Transverse colon (tissue), 4 donors: ENCODE measurements around the gene WNK4. TPM values are rescaled to one million over a fixed set of nuclear protein-coding genes. Genes with fewer than 3 reads are reported as not detected.

ENCODE experiments used
- DNase-seq: peaks from one replicate; pipeline ENCODE4 v3.0.0-alpha.2; 2019
- H3K27ac ChIP-seq, 4 donors: fragments of 200-600 bp; sonication (generic); 2 replicates each; pipeline ENCODE4 v1.5.1; 2016 to 2018; ENCODE audit warnings: inconsistent platforms in 4 of 4
- H3K27me3 ChIP-seq: fragments of 200-600 bp; sonication (generic); 2 replicates; pipeline ENCODE4 v1.5.1; 2017; ENCODE audit warnings: inconsistent platforms
- H3K36me3 ChIP-seq, 4 donors: fragments of 200-600 bp; sonication (generic); 2 replicates each; pipeline ENCODE4 v1.5.1; 2017 to 2019; ENCODE audit warnings: inconsistent platforms in 4 of 4
- H3K4me1 ChIP-seq, 4 donors: fragments of 200-600 bp; sonication (generic); 2 replicates each; pipeline ENCODE4 v1.5.1; 2017 to 2020; ENCODE audit warnings: inconsistent platforms in 4 of 4
- H3K4me3 ChIP-seq, 4 donors: fragments of 200-600 bp; sonication (generic); 1 replicate in 1 of 4; 2 replicates in 3 of 4; pipeline versions ENCODE4 v1.5.1 to v1.6.1; 2017 to 2019; ENCODE audit warnings: inconsistent platforms in 4 of 4
- H3K9me3 ChIP-seq, 2 donors: fragments of 200-600 bp; sonication (generic); 2 replicates each; pipeline ENCODE4 v1.5.1; 2017 to 2019; ENCODE audit warnings: inconsistent platforms in 2 of 2
- EP300 ChIP-seq: sonication (generic); formaldehyde crosslinking; IDR thresholded peaks from one replicate; pipeline ENCODE4 v1.6.1; 2017; ENCODE audit warnings: antibody characterized with exemption, low read depth
- POLR2A ChIP-seq: fragments of 450-650 bp; IDR thresholded peaks from one replicate; pipeline ENCODE4 v1.6.1; 2016; ENCODE audit warnings: antibody characterized with exemption, mild to moderate bottlenecking, moderate library complexity
- POLR2AphosphoS5 ChIP-seq, 3 donors: sonication (generic); formaldehyde crosslinking; IDR thresholded peaks; one replicate each; pipeline ENCODE4 v1.6.1; 2016; ENCODE audit warnings: antibody characterized with exemption in 3 of 3
- WGBS, 2 donors: methylation state at CpG; one replicate each; pipeline ENCODE4 v1.1.5; 2018; ENCODE audit warnings: low coverage in 1 of 2; 5-methylcytosine and 5-hydroxymethylcytosine counted together
- in situ Hi-C, 4 donors: fragments of 200-750 bp; cut with MboI; loops; one replicate each; pipeline versions ENCODE4 v1.15.0 to v1.15.1; 2017; ENCODE audit warnings: low sequenced_read_pairs in 3 of 4, low pct_ligation_motif_present in 1 of 4, low pct_unique_long_range_greater_than_20kb in 1 of 4
- intact Hi-C: fragments of 100-400 bp; cut with DNase I; formaldehyde crosslinking; loops from one replicate; pipeline ENCODE4 v1.15.1; 2023; ENCODE audit warnings: low total_unique reads
- total RNA-seq, 4 donors: library from RNA; depleted of rRNA; stranded (reverse); fragments of >200 nt; gene quantifications; one replicate each; pipeline ENCODE4 v1.1.0, GENCODE V29; 2016
- TF ChIP-seq, protein P1 (sequence below), 5 experiments: fragments of 200-600 bp in 3 of 5; fragments of 450-650 bp in 2 of 5; sonication (generic) in 3 of 5; IDR thresholded peaks; 1 replicate in 2 of 5; 2 replicates in 3 of 5; pipeline ENCODE4 v1.5.1; 2016 to 2017; ENCODE audit warnings: antibody characterized with exemption in 5 of 5, inconsistent platforms in 3 of 5, mild to moderate bottlenecking in 2 of 5, moderate library complexity in 1 of 5

WNK4 gene
- total RNA-seq, 4 donors from 2014 or later = 17.9 to 87.6 (median 40.9) TPM

DNA sequence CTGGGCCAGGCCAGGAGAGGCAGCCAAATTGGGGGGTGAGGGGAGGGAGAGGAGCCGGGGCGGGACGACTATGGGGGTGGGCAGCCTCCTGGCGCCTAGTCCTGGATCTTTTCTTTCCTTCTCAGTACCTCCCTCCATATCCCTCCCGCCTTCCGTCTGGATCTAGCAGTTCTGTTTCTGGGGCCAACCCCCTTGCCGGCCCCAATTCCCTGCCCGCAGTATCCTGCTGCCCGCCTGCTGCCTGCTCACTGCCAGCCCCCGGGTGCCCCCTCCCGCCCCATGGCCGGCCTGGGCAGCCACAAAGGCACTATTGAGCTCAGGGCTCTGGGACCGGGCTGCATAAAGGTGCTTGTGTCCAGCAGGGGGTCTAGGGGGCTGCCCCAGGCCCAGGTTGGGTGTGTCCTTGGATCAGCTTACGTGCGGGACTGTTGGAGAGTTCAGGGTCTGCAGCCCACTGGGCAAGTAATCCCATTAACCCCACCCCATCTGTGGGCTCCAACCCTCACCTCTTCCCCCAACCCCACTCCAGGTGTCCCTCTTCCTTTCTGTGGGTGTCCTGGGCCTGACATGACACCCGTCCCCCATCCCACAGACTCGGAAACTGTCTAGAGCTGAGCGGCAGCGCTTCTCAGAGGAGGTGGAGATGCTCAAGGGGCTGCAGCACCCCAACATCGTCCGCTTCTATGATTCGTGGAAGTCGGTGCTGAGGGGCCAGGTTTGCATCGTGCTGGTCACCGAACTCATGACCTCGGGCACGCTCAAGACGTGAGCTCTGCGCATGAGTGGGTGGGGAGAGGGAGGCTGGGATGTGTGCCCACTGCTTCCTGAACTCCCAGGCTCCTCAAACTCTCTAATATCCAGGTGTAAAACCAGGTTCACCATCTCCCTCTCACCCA lies 2.0 kb downstream of the WNK4 start:
- no peak for DNase-seq
- H3K4me3 ChIP-seq = peak overlapping the region in 3 of 4 donors; percentile 47 to 69 (median 52)

DNA sequence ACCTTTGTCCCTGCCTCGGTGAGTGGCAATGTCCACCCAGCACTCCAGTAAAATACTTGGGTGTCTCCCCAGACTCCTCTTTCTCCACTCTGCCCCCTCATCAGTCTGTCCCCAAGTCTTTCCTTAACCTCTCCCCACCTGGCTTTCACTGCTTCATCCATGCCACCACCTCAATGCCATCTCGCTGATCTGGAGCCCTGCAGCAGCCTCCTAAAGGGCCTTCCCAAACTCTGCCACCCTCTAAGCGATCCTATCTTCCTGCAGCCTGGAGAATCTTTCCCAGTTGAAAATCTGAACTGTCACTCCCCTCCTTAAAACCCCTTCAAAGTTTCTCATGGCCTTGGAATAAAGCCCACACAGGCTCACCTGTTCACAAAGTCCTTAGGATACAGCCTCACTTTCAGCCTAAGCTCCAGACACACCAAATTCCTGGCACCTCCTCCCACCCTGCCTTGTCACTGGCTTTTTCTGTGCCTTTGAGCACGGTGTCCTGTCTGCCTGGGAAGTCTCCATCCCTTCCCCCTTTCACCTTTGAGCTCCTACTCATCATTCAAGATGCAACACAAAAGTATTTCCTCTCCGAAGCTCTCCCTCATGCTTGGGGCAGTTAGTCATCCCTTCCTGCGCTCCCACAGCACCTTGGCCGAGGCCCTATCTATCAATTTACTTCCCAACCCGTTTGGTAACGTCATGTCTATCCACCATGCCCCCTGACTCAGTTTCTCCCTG lies 2.8 kb downstream of the WNK4 start:
- H3K27ac ChIP-seq = peak overlapping the region in 1 of 4 donors; percentile 87
- no peak for TF ChIP-seq POLR2AphosphoS5 (IDR thresholded peaks at IDR 0.05)
- no peak for TF ChIP-seq POLR2A
- TF ChIP-seq EP300 = no peak
- TF ChIP-seq, protein P1, sequence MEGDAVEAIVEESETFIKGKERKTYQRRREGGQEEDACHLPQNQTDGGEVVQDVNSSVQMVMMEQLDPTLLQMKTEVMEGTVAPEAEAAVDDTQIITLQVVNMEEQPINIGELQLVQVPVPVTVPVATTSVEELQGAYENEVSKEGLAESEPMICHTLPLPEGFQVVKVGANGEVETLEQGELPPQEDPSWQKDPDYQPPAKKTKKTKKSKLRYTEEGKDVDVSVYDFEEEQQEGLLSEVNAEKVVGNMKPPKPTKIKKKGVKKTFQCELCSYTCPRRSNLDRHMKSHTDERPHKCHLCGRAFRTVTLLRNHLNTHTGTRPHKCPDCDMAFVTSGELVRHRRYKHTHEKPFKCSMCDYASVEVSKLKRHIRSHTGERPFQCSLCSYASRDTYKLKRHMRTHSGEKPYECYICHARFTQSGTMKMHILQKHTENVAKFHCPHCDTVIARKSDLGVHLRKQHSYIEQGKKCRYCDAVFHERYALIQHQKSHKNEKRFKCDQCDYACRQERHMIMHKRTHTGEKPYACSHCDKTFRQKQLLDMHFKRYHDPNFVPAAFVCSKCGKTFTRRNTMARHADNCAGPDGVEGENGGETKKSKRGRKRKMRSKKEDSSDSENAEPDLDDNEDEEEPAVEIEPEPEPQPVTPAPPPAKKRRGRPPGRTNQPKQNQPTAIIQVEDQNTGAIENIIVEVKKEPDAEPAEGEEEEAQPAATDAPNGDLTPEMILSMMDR (IDR thresholded peaks at IDR 0.05) = no peak
- no peaks in the 10 kb centered on the region for H3K9me3 ChIP-seq
- intact Hi-C loops (no loop called here), in situ Hi-C loops (no loop called here)
- peaks cover 62% of the 10 kb centered on the region for H3K27me3 ChIP-seq
- WGBS, 2 donors = 33 to 49% methylated on average over 4 to 9 of the region's 9 CpGs
- no peak for DNase-seq
- H3K36me3 ChIP-seq = peaks cover 0 to 8% (median under 1%) of the 10 kb centered on the region in 4 donors
- H3K4me3 ChIP-seq = peak overlapping the region in 1 of 4 donors; percentile 69
- H3K4me1 ChIP-seq = peaks cover 0 to 41% (median 30%) of the 10 kb centered on the region in 4 donors

More for the DNA sequence above, 2.0 kb downstream of the WNK4 start:
- H3K27ac ChIP-seq = peak overlapping the region in 3 of 4 donors; percentile 84 to 87 (median 85)
- in situ Hi-C loops (no loop called here), intact Hi-C loops (no loop called here)
- TF ChIP-seq, protein P1 (IDR thresholded peaks at IDR 0.05) = no peak
- no peak for TF ChIP-seq EP300
- TF ChIP-seq POLR2A = no peak
- TF ChIP-seq POLR2AphosphoS5 (IDR thresholded peaks at IDR 0.05) = no peak
- peaks cover 0 to 14% (median 4%) of the 10 kb centered on the region in 4 donors for H3K36me3 ChIP-seq
- H3K9me3 ChIP-seq = no peaks in the 10 kb centered on the region
- H3K4me1 ChIP-seq = peaks cover 0 to 41% (median 30%) of the 10 kb centered on the region in 4 donors
- WGBS, 2 donors = 18 to 24% methylated on average over 3 to 29 of the region's 29 CpGs
- H3K27me3 ChIP-seq = peaks cover 62% of the 10 kb centered on the region

DNA sequence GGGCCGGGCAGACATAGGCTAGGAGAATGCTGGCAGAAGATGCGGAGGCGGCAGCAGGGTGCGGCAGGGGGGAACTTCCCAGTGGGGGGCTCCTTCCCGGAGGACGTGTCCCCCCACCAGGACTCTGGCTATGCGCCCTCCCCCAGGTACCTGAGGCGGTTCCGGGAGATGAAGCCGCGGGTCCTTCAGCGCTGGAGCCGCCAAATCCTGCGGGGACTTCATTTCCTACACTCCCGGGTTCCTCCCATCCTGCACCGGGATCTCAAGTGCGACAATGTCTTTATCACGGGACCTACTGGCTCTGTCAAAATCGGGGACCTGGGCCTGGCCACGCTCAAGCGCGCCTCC lies 3.4 kb downstream of the WNK4 start:
- WGBS, 2 donors = 50% methylated on average over 22 of the region's 22 CpGs; no CpG with 5 or more reads in 1 of the 2 donors
- Histone ChIP-seq H3K9me3 (no peaks in the 10 kb centered on the region), H3K36me3 (peaks cover 0 to 3% (median 0%) of the 10 kb centered on the region in 4 donors), H3K4me1 (peaks cover 0 to 39% (median 29%) of the 10 kb centered on the region in 4 donors), H3K27ac (no peak overlapping the region), H3K4me3 (no peak overlapping the region), H3K27me3 (peaks cover 62% of the 10 kb centered on the region)
- DNase-seq = no peak
- intact Hi-C loops = no loop called here
- TF ChIP-seq, protein P1 (IDR thresholded peaks at IDR 0.05) = no peak
- TF ChIP-seq POLR2A = no peak
- TF ChIP-seq POLR2AphosphoS5 (IDR thresholded peaks at IDR 0.05) = no peak
- TF ChIP-seq EP300 = no peak
- in situ Hi-C loops = no loop called here

DNA sequence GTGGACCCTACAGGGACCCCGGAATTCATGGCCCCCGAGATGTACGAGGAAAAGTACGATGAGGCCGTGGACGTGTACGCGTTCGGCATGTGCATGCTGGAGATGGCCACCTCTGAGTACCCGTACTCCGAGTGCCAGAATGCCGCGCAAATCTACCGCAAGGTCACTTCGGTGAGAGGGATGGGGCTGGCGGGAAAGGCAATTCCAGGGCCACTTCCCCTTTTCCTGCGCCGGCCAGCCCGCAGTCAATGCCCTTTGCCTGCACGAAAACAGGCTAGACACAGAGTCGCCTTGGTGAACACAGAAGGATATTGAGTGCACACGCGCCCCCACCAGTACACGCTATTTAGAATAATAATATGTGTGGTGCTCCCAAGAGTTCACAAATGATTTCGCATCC lies 4.0 kb downstream of the WNK4 start:
- no peak for DNase-seq
- no peaks in the 10 kb centered on the region for H3K36me3 ChIP-seq
- peaks cover 62% of the 10 kb centered on the region for H3K27me3 ChIP-seq
- H3K4me1 ChIP-seq = peaks cover 0 to 34% (median 23%) of the 10 kb centered on the region in 4 donors
- H3K9me3 ChIP-seq = no peaks in the 10 kb centered on the region
- WGBS, 2 donors = 70% methylated on average over 25 of the region's 25 CpGs; no CpG with 5 or more reads in 1 of the 2 donors
- H3K4me3 ChIP-seq = no peak overlapping the region
- H3K27ac ChIP-seq = no peak overlapping the region
- intact Hi-C loops = no loop called here
- TF ChIP-seq POLR2A = no peak
- in situ Hi-C loops = no loop called here
